LNCaP clone FGC (cell line): ENCODE data around the gene TRPM2.

Experiments used
- DNase-seq: peaks from one replicate; pipeline ENCODE4 v3.0.0-alpha.2; 2011; ENCODE audit warnings: low read depth
- H3K4me3 ChIP-seq: 2 replicates; pipeline ENCODE4 v1.5.1; 2011; ENCODE audit warnings: mild to moderate bottlenecking, low read depth, low read length, control low read depth
- TF ChIP-seq, protein P1 (sequence below): IDR thresholded peaks from 2 replicates; pipeline ENCODE4 v1.5.1; 2012; ENCODE audit warnings: mild to moderate bottlenecking; ENCODE audit not compliant: control insufficient read depth, insufficient read depth; ENCODE audit errors: extremely low read depth

Gene TRPM2

GRCh38 chr21:44471341-44471740 lies 117.9 kb downstream of the TRPM2 start:
- DNase-seq, result no peak
- TF ChIP-seq, protein P1, sequence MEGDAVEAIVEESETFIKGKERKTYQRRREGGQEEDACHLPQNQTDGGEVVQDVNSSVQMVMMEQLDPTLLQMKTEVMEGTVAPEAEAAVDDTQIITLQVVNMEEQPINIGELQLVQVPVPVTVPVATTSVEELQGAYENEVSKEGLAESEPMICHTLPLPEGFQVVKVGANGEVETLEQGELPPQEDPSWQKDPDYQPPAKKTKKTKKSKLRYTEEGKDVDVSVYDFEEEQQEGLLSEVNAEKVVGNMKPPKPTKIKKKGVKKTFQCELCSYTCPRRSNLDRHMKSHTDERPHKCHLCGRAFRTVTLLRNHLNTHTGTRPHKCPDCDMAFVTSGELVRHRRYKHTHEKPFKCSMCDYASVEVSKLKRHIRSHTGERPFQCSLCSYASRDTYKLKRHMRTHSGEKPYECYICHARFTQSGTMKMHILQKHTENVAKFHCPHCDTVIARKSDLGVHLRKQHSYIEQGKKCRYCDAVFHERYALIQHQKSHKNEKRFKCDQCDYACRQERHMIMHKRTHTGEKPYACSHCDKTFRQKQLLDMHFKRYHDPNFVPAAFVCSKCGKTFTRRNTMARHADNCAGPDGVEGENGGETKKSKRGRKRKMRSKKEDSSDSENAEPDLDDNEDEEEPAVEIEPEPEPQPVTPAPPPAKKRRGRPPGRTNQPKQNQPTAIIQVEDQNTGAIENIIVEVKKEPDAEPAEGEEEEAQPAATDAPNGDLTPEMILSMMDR, result no peak
- no peak overlapping the region for H3K4me3 ChIP-seq

DNA sequence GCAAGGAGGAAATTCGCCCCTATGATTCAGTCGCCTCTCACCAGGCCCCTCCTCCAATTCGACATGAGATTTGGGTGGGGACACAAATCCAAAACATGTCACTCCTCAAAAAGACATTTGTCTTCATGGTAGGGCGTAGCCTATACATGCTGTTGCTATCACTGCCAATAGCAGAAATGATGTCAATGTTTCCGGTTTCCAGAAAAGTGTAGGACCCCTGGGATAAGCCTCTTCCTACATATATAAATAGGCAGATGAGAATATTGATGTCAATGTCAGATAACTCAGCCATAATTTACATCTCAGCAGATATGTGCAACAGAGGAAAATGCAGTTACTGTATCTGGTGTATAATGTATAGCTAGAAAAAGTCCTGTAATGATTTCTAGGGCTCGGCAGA lies 118.6 kb downstream of the TRPM2 start:
- TF ChIP-seq, protein P1, result no peak
- H3K4me3 ChIP-seq, result no peak overlapping the region
- DNase-seq, result no peak

- no peak for DNase-seq
- TF ChIP-seq, protein P1, result no peak
- no peak overlapping the region for H3K4me3 ChIP-seq
Observed at GRCh38 chr21:44473915-44474555, 120.6 kb downstream of the TRPM2 start.

- no peak for DNase-seq
- H3K4me3 ChIP-seq, result no peak overlapping the region
- TF ChIP-seq, protein P1, result no peak
Observed at GRCh38 chr21:44475266-44475845, 121.9 kb downstream of the TRPM2 start.

DNA sequence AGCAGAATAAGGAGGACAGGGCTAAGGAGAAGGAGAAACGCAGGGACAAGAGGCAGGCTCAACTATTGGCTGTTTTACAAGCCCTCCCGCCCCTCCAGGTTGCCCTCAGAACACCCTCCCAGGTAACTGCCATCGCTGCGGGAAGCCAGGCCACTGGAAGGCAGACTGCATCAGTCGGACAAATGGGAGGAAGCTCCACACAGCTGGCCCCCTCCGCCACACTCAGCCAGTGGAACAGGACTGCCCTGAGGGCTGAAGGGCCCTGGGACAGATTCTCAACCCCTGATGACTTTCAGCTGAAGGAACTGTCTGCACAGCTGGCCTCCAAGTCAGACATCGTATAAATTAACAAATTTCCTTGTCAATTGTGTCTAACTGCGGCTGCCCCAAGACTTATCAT lies 123.7 kb downstream of the TRPM2 start:
- DNase-seq, result no peak
- H3K4me3 ChIP-seq, result no peak overlapping the region
- TF ChIP-seq, protein P1, result no peak

DNA sequence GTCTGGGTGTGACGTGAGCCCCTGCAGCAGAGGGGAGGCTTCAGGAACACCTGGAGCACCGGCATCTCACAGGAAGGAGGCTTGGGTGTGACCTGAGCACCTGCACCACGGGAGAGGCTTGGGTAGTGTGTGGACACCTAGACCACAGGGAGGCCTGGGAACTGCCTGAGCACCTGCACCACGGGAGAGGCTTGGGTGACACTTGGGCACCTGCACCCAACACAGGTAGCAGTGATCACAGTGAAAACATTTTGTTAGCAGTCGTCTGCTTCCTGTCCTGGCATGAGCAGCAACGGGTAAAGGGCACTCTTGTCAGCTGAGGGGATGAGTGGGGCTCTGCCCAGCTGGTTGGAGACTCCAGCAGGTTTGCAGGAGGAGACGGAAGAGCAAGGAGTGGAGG lies 124.3 kb downstream of the TRPM2 start:
- TF ChIP-seq, protein P1, result no peak
- H3K4me3 ChIP-seq, result no peak overlapping the region
- DNase-seq, result no peak
